Endothelial cell of umbilical vein (primary cell): ENCODE data around the gene FAM234B. TPM values are rescaled to one million over a fixed set of nuclear protein-coding genes. Genes with fewer than 3 reads are reported as not detected.

ENCODE experiments used
- BruUV-seq: library from RNA; stranded (reverse); fragments of 400-500 nt; replicated peaks from 2 replicates; lab custom pipeline; 2021; lab: Mats Ljungman, UMichigan
- CTCF ChIA-PET: fragments of 300-600, 350-600 bp; sonication (Branson Sonifier 250); formaldehyde crosslinking; loops from one replicate; lab custom pipeline; 2021; ENCODE audit warnings: antibody characterized with exemption, inconsistent platforms; lab: Charles Lee
- POLR2A ChIA-PET: fragments of 300-600, 350-600 bp; sonication (Branson Sonifier 250); formaldehyde crosslinking; loops from one replicate; lab custom pipeline; 2021; ENCODE audit warnings: antibody characterized with exemption, inconsistent platforms; lab: Charles Lee
- DNase-seq: peaks from one replicate; pipeline ENCODE4 v3.0.0-alpha.2; 2011; ENCODE audit warnings: low read depth, low spot score
- FAIRE-seq: peaks from 2 replicates; lab custom pipeline; 2011; peaks lifted over from hg19 to GRCh38; lab: Jason Lieb, UNC
- H2AFZ ChIP-seq: 2 replicates; pipeline ENCODE4 v1.6.0; 2012; ENCODE audit warnings: low read depth, low read length, control low read depth, inconsistent platforms
- H3K27ac ChIP-seq: 2 replicates; pipeline ENCODE4 v1.5.1; 2011; ENCODE audit warnings: low read depth, mild to moderate bottlenecking, control low read depth, low read length, moderate library complexity; ENCODE audit not compliant: insufficient read depth
- H3K27me3 ChIP-seq, 2 experiments: 2 replicates each; pipeline versions ENCODE4 v1.6.0 to v1.6.1; 2011; ENCODE audit warnings: low read length in 2 of 2, mixed read lengths in 1 of 2; ENCODE audit not compliant: control insufficient read depth in 2 of 2, insufficient read depth in 2 of 2
- H3K36me3 ChIP-seq, 2 experiments: 2 replicates in 1 of 2; 3 replicates in 1 of 2; pipeline ENCODE4 v1.5.1; 2011; ENCODE audit warnings: low read length in 2 of 2, mild to moderate bottlenecking in 1 of 2, moderate library complexity in 1 of 2; ENCODE audit not compliant: control insufficient read depth in 2 of 2, insufficient read depth in 2 of 2; ENCODE audit errors: extremely low read depth in 1 of 2
- H3K4me1 ChIP-seq: 3 replicates; pipeline ENCODE4 v1.5.1; 2011; ENCODE audit warnings: mild to moderate bottlenecking, low read length; ENCODE audit not compliant: control insufficient read depth, insufficient read depth; ENCODE audit errors: extremely low read depth
- H3K4me2 ChIP-seq: 2 replicates; pipeline ENCODE4 v1.6.1; 2011; ENCODE audit warnings: low read length, control low read depth, mixed read lengths; ENCODE audit not compliant: insufficient read depth
- H3K4me3 ChIP-seq, 3 experiments: fragments of 200-600 bp in 1 of 3; sonication (generic), shearing (Covaris generic) in 1 of 3; replicated peaks in 1 of 3; 2 replicates each; pipeline ENCODE4 v1.5.1; 2011 to 2016; ENCODE audit warnings: control low read depth in 3 of 3, low read length in 3 of 3, mild to moderate bottlenecking in 2 of 3, inconsistent platforms in 1 of 3, low read depth in 1 of 3, moderate library complexity in 1 of 3; ENCODE audit not compliant: insufficient read depth in 1 of 3
- H3K79me2 ChIP-seq: 2 replicates; pipeline ENCODE4 v1.6.0; 2012; ENCODE audit warnings: low read length, inconsistent platforms; ENCODE audit not compliant: control insufficient read depth, insufficient read depth
- H3K9ac ChIP-seq: replicated peaks from 2 replicates; pipeline ENCODE3; 2011; ENCODE audit warnings: low read length, control low read depth; ENCODE audit not compliant: insufficient read depth; ENCODE audit errors: extremely low read depth
- H3K9me1 ChIP-seq: replicated peaks from 3 replicates; pipeline ENCODE4 v1.6.0; 2011; ENCODE audit warnings: mild to moderate bottlenecking, low read length; ENCODE audit not compliant: control insufficient read depth, insufficient read depth; ENCODE audit errors: extremely low read depth
- H3K9me3 ChIP-seq: replicated peaks from 2 replicates; pipeline ENCODE4 v1.5.1; 2012; ENCODE audit warnings: low read length, inconsistent platforms; ENCODE audit not compliant: control insufficient read depth, insufficient read depth
- H4K20me1 ChIP-seq: replicated peaks from 2 replicates; pipeline ENCODE3; 2011; ENCODE audit warnings: mild to moderate bottlenecking, low read length; ENCODE audit not compliant: control insufficient read depth, insufficient read depth; ENCODE audit errors: extremely low read depth
- CTCF ChIP-seq, 2 donors: IDR thresholded peaks; 1 replicate in 1 of 2; 2 replicates in 1 of 2; pipeline ENCODE4 v1.5.1; 2011; ENCODE audit warnings: low read length in 2 of 2, mild to moderate bottlenecking in 2 of 2, moderate library complexity in 2 of 2, control low read depth in 1 of 2, inconsistent platforms in 1 of 2, low read depth in 1 of 2; ENCODE audit not compliant: insufficient read depth in 1 of 2; ENCODE audit errors: extremely low read depth in 1 of 2
- EZH2 ChIP-seq: IDR thresholded peaks from 2 replicates; pipeline ENCODE4 v1.6.1; 2012; ENCODE audit warnings: borderline replicate concordance, low read depth, mild to moderate bottlenecking, moderate library complexity, low read length, inconsistent platforms; ENCODE audit not compliant: severe bottlenecking
- FOS ChIP-seq: IDR thresholded peaks from 2 replicates; pipeline ENCODE4 v1.6.1; 2011; ENCODE audit warnings: mild to moderate bottlenecking, low read length, moderate library complexity, borderline replicate concordance; ENCODE audit not compliant: insufficient read depth
- GATA2 ChIP-seq: IDR thresholded peaks from 2 replicates; pipeline ENCODE4 v1.7.0; 2011; ENCODE audit warnings: low read depth, mild to moderate bottlenecking, moderate library complexity, mixed read lengths, low read length; ENCODE audit not compliant: insufficient read length, insufficient read depth
- JUN ChIP-seq: IDR thresholded peaks from 2 replicates; pipeline ENCODE4 v1.6.1; 2011; ENCODE audit warnings: borderline replicate concordance, low read depth; ENCODE audit not compliant: insufficient read length, insufficient read depth
- MAX ChIP-seq: IDR thresholded peaks from 2 replicates; pipeline ENCODE4 v1.6.1; 2011; ENCODE audit not compliant: insufficient read depth, insufficient read length
- MYC ChIP-seq: IDR thresholded peaks from one replicate; pipeline ENCODE4 v1.6.1; 2011; ENCODE audit warnings: mild to moderate bottlenecking, low read depth, low read length
- POLR2A ChIP-seq: IDR thresholded peaks from 2 replicates; pipeline ENCODE4 v1.6.1; 2012; ENCODE audit warnings: low read depth, mild to moderate bottlenecking, control low read depth, low read length
- POLR2AphosphoS5 ChIP-seq: IDR thresholded peaks from 2 replicates; pipeline ENCODE4 v1.6.1; 2012; ENCODE audit warnings: low read depth, mild to moderate bottlenecking, control low read depth, low read length, moderate library complexity; ENCODE audit not compliant: insufficient read depth
- dilution Hi-C: fragments of 300-500 bp; cut with MboI; formaldehyde crosslinking; loops from one replicate; pipeline ENCODE4 v1.15.0; 2019; ENCODE audit warnings: low sequenced_read_pairs; ENCODE audit not compliant: extremely low pct_ligation_motif_present
- intact Hi-C: fragments of 100-400 bp; cut with micrococcal nuclease; formaldehyde crosslinking; loops from one replicate; pipeline ENCODE4 v1.10.0; 2022
- polyA plus RNA-seq, 4 experiments: library from polyadenylated mRNA; depleted of rRNA in 3 of 4; stranded (reverse) in 3 of 4; unstranded in 1 of 4; fragments of >200 nt; gene quantifications; 2 replicates each; pipeline versions ENCODE4 v1.2.1 to v1.2.3, GENCODE V29; 2011 to 2012; ENCODE audit warnings: missing spikeins in 1 of 4
- total RNA-seq: library from RNA; stranded (reverse); gene quantifications from 2 replicates; pipeline ENCODE4 v1.2.3, GENCODE V29; 2021

Gene FAM234B
- total and polyA plus RNA-seq, 2 donors (not counting 3 experiments of a cell fraction or from before 2014, with no cell fraction given) = 4.9 to 13.2 TPM

- no TSS peak for BruUV-seq
- ChIA-PET POLR2A (no interaction called here), CTCF (no interaction called here)
- no peak overlapping the region for H3K4me2 ChIP-seq
- H4K20me1 ChIP-seq = no peaks in the 10 kb centered on the region
- H3K9ac ChIP-seq = no peak overlapping the region
- no peaks in the 10 kb centered on the region for H3K9me1 ChIP-seq
- DNase-seq (no peak), FAIRE-seq (no peak)
- no peaks in the 10 kb centered on the region for H3K9me3 ChIP-seq
- no peak overlapping the region for H3K4me3 ChIP-seq
- no peak overlapping the region for H3K27ac ChIP-seq
- intact Hi-C loops (no loop called here), dilution Hi-C loops (no loop called here)
- H2AFZ ChIP-seq = no peak overlapping the region
- no peaks in the 10 kb centered on the region for H3K27me3 ChIP-seq
- no peaks in the 10 kb centered on the region for H3K79me2 ChIP-seq
- no peak for TF ChIP-seq FOS
- no peak for TF ChIP-seq POLR2A
- no peak for TF ChIP-seq MYC
- no peak for TF ChIP-seq JUN
- no peak for TF ChIP-seq MAX
- TF ChIP-seq CTCF (IDR thresholded peaks at IDR 0.05; ENCODE audit: extremely low read depth in 1 of 2, insufficient read depth in 1 of 2, low read depth in 1 of 2, low read length in 2 of 2) = no peak
- TF ChIP-seq GATA2 = no peak
- TF ChIP-seq EZH2 = no peak
- no peak for TF ChIP-seq POLR2AphosphoS5
- no peaks in the 10 kb centered on the region for H3K36me3 ChIP-seq
- peaks cover 11% of the 10 kb centered on the region for H3K4me1 ChIP-seq
Measured at GRCh38 chr12:13004986-13005385, 39.2 kb upstream of the FAM234B start.
